B cell (primary cell): Measurements from ENCODE around the gene ISCU. TPM values are rescaled to one million over a fixed set of nuclear protein-coding genes. Genes with fewer than 3 reads are reported as not detected.

Experiments used
- ATAC-seq: fragments of 200-7000 bp; cut with Tn5 transposase; one replicate; pipeline ENCODE4 v1.10.0; 2021; ENCODE audit warnings: low read depth, mild to moderate bottlenecking, moderate number of reproducible peaks, moderate library complexity
- CTCF ChIA-PET: fragments of 350-600 bp; sonication (Branson Sonifier 250); formaldehyde crosslinking; loops from one replicate; lab custom pipeline; 2021; ENCODE audit warnings: antibody characterized with exemption, inconsistent platforms; lab: Charles Lee
- POLR2A ChIA-PET: fragments of 350-600 bp; sonication (Branson Sonifier 250); formaldehyde crosslinking; loops from one replicate; lab custom pipeline; 2021; ENCODE audit warnings: antibody characterized with exemption; lab: Charles Lee
- DNase-seq: peaks from one replicate; pipeline ENCODE4 v3.0.0; 2013
- H2AFZ ChIP-seq: 2 replicates; pipeline ENCODE4 v1.6.1; 2012; ENCODE audit warnings: mild to moderate bottlenecking, low read depth, low read length; ENCODE audit not compliant: insufficient read depth, poor library complexity, severe bottlenecking
- H3K27ac ChIP-seq, 2 donors: 1 replicate in 1 of 2; 2 replicates in 1 of 2; pipeline ENCODE4 v1.5.1; 2012 to 2013; ENCODE audit warnings: low read length in 2 of 2, mild to moderate bottlenecking in 2 of 2, moderate library complexity in 1 of 2
- H3K27me3 ChIP-seq, 4 experiments: fragments of 200-600 bp in 1 of 4; sonication (generic) in 1 of 4; replicated peaks in 1 of 4; 1 replicate in 2 of 4; 2 replicates in 2 of 4; pipeline versions ENCODE4 v1.6.1 to v1.7.0; 2013 to 2016; ENCODE audit warnings: low read length in 3 of 4, mild to moderate bottlenecking in 2 of 4, mixed read lengths in 1 of 4, moderate library complexity in 1 of 4; ENCODE audit not compliant: insufficient read depth in 4 of 4, control insufficient read depth in 3 of 4; ENCODE audit errors: control extremely low read depth in 1 of 4
- H3K36me3 ChIP-seq, 2 experiments: replicated peaks in 1 of 2; 1 replicate in 1 of 2; 2 replicates in 1 of 2; pipeline versions ENCODE4 v1.6.1 to v1.7.1; 2013; ENCODE audit warnings: low read length in 1 of 2; ENCODE audit not compliant: insufficient read depth in 2 of 2, control insufficient read depth in 1 of 2; ENCODE audit errors: control extremely low read depth in 1 of 2, extremely low read depth in 1 of 2
- H3K4me1 ChIP-seq, 2 donors: fragments of 200-600 bp in 1 of 2; sonication (generic) in 1 of 2; 1 replicate in 1 of 2; 2 replicates in 1 of 2; pipeline versions ENCODE4 v1.5.1 to v1.6.1; 2013 to 2017; ENCODE audit warnings: low read length in 2 of 2; ENCODE audit not compliant: control insufficient read depth in 2 of 2, insufficient read depth in 2 of 2
- H3K4me2 ChIP-seq: replicated peaks from 2 replicates; pipeline ENCODE3; 2012; ENCODE audit warnings: mild to moderate bottlenecking, low read depth, low read length; ENCODE audit not compliant: poor library complexity, severe bottlenecking
- H3K4me3 ChIP-seq, 5 experiments: fragments of 200-600 bp in 1 of 5; sonication (generic) in 1 of 5; 1 replicate in 3 of 5; 2 replicates in 2 of 5; pipeline versions ENCODE4 v1.5.1 to v1.7.0; 2011 to 2016; ENCODE audit warnings: low read length in 4 of 5, mild to moderate bottlenecking in 4 of 5, low read depth in 2 of 5, control low read depth in 1 of 5, moderate library complexity in 1 of 5; ENCODE audit not compliant: insufficient read depth in 1 of 5; ENCODE audit errors: control extremely low read depth in 1 of 5, extremely low read depth in 1 of 5
- H3K79me2 ChIP-seq: fragments of 200-600 bp; sonication (generic); one replicate; pipeline ENCODE4 v1.6.0; 2016; ENCODE audit warnings: low read length; ENCODE audit not compliant: control insufficient read depth, insufficient read depth
- H3K9ac ChIP-seq: fragments of 200-600 bp; sonication (generic); 2 replicates; pipeline ENCODE4 v1.6.1; 2017; ENCODE audit warnings: mild to moderate bottlenecking, low read length, moderate library complexity
- H3K9me3 ChIP-seq, 3 donors: one replicate each; pipeline versions ENCODE4 v1.6.1 to v1.7.1; 2013; ENCODE audit warnings: low read length in 2 of 3; ENCODE audit not compliant: control insufficient read depth in 2 of 3, insufficient read depth in 1 of 3; ENCODE audit errors: control extremely low read depth in 1 of 3
- H4K20me1 ChIP-seq: 2 replicates; pipeline ENCODE4 v1.6.0; 2012; ENCODE audit warnings: mild to moderate bottlenecking, low read length; ENCODE audit not compliant: insufficient read depth, control insufficient read depth, poor library complexity, severe bottlenecking
- H3K27ac Mint-ChIP-seq: one replicate; pipeline ENCODE4 v1.8.0; 2021; ENCODE audit warnings: mixed read lengths
- H3K27me3 Mint-ChIP-seq: one replicate; pipeline ENCODE4 v1.8.0; 2021; ENCODE audit warnings: mixed read lengths
- H3K4me1 Mint-ChIP-seq: one replicate; pipeline ENCODE4 v1.8.0; 2021; ENCODE audit warnings: mixed read lengths
- H3K4me3 Mint-ChIP-seq: one replicate; pipeline ENCODE4 v1.8.0; 2021; ENCODE audit warnings: mixed read lengths
- H3K9me3 Mint-ChIP-seq: one replicate; pipeline ENCODE4 v1.8.0; 2022; ENCODE audit warnings: mixed read lengths; ENCODE audit not compliant: insufficient read depth
- EZH2 ChIP-seq: IDR thresholded peaks from 2 replicates; pipeline ENCODE4 v1.6.1; 2012; ENCODE audit warnings: borderline replicate concordance, low read depth, mild to moderate bottlenecking, moderate library complexity, low read length; ENCODE audit not compliant: insufficient read depth, poor library complexity, severe bottlenecking
- WGBS: methylation state at CpG from one replicate; pipeline ENCODE4 v1.1.5; 2013; ENCODE audit warnings: missing lambda C conversion rate; ENCODE audit not compliant: insufficient coverage; 5-methylcytosine and 5-hydroxymethylcytosine counted together
- intact Hi-C: fragments of 100-400 bp; cut with micrococcal nuclease; formaldehyde crosslinking; loops from one replicate; pipeline ENCODE4 v1.10.0; 2022
- polyA plus RNA-seq: library from polyadenylated mRNA; depleted of rRNA; stranded (reverse); fragments of >200 nt; gene quantifications from 2 replicates; pipeline ENCODE4 v1.2.3, GENCODE V29; 2012
- total RNA-seq, 2 donors: library from RNA; stranded (reverse); fragments of 120-200 nt in 1 of 2; gene quantifications; 1 replicate in 1 of 2; 2 replicates in 1 of 2; pipeline versions ENCODE4 v1.2.3 to v1.2.4, GENCODE V29; 2013 to 2022
- TF ChIP-seq, protein P1 (sequence below): fragments of 200-600 bp; IDR thresholded peaks from one replicate; pipeline ENCODE4 v1.8.0; 2022; ENCODE audit warnings: antibody characterized with exemption, mild to moderate bottlenecking

The ISCU gene
- total and polyA plus RNA-seq, 2 donors (not counting 1 experiment from before 2014, with no cell fraction given) = 173 to 209 TPM

DNA sequence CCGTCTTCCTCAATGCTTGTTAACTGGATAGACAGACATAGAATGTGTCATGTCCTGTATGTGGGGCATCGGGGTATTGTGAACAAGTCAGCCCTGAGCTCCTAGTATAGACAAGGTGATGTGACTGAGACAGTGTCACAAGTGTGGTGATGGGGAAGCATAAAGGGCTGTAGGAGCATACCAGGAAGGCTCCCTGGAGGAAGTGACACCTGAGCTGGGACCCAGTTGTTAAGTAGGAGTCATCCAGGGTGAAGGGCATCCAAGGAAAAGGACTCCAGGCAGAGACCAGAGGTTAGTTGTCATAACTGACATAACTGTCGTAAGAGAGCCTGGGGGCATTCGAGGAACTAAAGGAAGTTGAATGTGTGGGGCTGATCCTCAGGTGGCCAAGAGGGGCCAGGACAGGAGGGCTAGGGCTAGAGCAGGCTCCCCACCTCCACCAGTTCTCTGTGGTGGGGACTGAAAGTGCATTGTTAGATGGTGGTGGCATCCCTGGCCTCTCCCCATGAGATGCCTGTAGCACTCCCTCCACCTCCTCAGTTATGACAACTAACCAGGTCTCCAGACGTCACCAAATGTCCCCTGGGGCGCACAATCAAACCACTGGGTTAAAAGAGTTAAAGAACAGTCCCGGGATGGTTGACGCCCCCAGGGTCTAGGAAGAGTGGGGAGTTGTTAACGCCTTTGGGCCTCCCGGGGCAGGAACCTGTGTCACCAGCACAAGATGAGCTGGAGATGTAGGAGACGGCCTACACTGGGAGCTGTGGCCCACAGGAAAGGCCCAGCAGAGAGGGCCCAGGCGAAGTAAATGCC lies 44.9 kb upstream of the ISCU start:
- Mint-ChIP-seq H3K27ac (no peak overlapping the region), H3K9me3 (no peaks in the 10 kb centered on the region), H3K4me3 (peak overlapping the region; percentile 76), H3K4me1 (peaks cover 21% of the 10 kb centered on the region), H3K27me3 (no peaks in the 10 kb centered on the region)
- no peak overlapping the region for H3K27ac ChIP-seq
- H3K9me3 ChIP-seq = no peaks in the 10 kb centered on the region
- DNase-seq (no peak), ATAC-seq (no peak)
- H4K20me1 ChIP-seq = no peaks in the 10 kb centered on the region
- no peak overlapping the region for H3K4me2 ChIP-seq
- no peaks in the 10 kb centered on the region for H3K27me3 ChIP-seq
- H3K79me2 ChIP-seq = peaks cover 8% of the 10 kb centered on the region
- CTCF ChIA-PET = interaction anchor here (1.2 to 1.4 kb wide), 2 partner anchors 367 to 577 kb away, joined by 3 read pairs; no protein-coding TSS in a partner anchor
- H3K36me3 ChIP-seq = peaks cover 1 to 44% of the 10 kb centered on the region in 2 experiments
- H3K4me1 ChIP-seq = peaks cover 6 to 17% of the 10 kb centered on the region in 2 donors
- H2AFZ ChIP-seq = no peak overlapping the region
- no peak overlapping the region for H3K9ac ChIP-seq
- POLR2A ChIA-PET = no interaction called here
- intact Hi-C loops = loop anchor here (5.0 kb wide), 1 partner anchor 285 kb away; no protein-coding TSS in a partner anchor
- H3K4me3 ChIP-seq = no peak overlapping the region
- no peak for TF ChIP-seq EZH2
- TF ChIP-seq, protein P1, sequence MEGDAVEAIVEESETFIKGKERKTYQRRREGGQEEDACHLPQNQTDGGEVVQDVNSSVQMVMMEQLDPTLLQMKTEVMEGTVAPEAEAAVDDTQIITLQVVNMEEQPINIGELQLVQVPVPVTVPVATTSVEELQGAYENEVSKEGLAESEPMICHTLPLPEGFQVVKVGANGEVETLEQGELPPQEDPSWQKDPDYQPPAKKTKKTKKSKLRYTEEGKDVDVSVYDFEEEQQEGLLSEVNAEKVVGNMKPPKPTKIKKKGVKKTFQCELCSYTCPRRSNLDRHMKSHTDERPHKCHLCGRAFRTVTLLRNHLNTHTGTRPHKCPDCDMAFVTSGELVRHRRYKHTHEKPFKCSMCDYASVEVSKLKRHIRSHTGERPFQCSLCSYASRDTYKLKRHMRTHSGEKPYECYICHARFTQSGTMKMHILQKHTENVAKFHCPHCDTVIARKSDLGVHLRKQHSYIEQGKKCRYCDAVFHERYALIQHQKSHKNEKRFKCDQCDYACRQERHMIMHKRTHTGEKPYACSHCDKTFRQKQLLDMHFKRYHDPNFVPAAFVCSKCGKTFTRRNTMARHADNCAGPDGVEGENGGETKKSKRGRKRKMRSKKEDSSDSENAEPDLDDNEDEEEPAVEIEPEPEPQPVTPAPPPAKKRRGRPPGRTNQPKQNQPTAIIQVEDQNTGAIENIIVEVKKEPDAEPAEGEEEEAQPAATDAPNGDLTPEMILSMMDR = no peak
- WGBS = 95% methylated on average over 8 of the region's 12 CpGs
